Stimulated activated CD4-positive, alpha-beta T cell treated with anti-CD3 and anti-CD28 coated beads, Interleukin-2, amount 100 ng/mL, for 4 hours (primary cell): ENCODE data around the gene CDC20B.
A peak's percentile ranks its signal among the peaks of the same experiment; 100 is the strongest.

Source experiments
- DNase-seq: peaks from one replicate; pipeline ENCODE4 v3.0.0-alpha.2; 2020; ENCODE audit warnings: low read depth

The CDC20B gene

GRCh38 chr5:55172937-55173686 is at the start of gene CDC20B:
Gene CDC20B (minus strand): TSS chr5:55173177. CDS start chr5:55173000, 177 bp downstream.
- peak; percentile 69 for DNase-seq

GRCh38 chr5:55222092-55222984 is 49.4 kb upstream of the CDC20B start:
- DNase-seq: no peak

GRCh38 chr5:55220433-55221185 is 47.6 kb upstream of the CDC20B start:
- no peak for DNase-seq

GRCh38 chr5:55219770-55220169 is 46.8 kb upstream of the CDC20B start:
- no peak for DNase-seq

GRCh38 chr5:55218967-55219366 is 46.0 kb upstream of the CDC20B start:
- DNase-seq: no peak

GRCh38 chr5:55211184-55211874 is 38.4 kb upstream of the CDC20B start:
- no peak for DNase-seq

- no peak for DNase-seq
Measured at GRCh38 chr5:55205001-55205400, 32.0 kb upstream of the CDC20B start.

GRCh38 chr5:55191165-55191564 is 18.2 kb upstream of the CDC20B start:
- DNase-seq: no peak

GRCh38 chr5:55188656-55189540 is 15.9 kb upstream of the CDC20B start:
- DNase-seq: no peak

- no peak for DNase-seq
Measured at GRCh38 chr5:55187370-55187769, 14.4 kb upstream of the CDC20B start.

GRCh38 chr5:55180016-55180415 is 7.0 kb upstream of the CDC20B start:
- no peak for DNase-seq

- no peak for DNase-seq
Measured at GRCh38 chr5:55177078-55177477, 4.1 kb upstream of the CDC20B start.

- DNase-seq: no peak
Measured at GRCh38 chr5:55176176-55176818, 3.3 kb upstream of the CDC20B start.

- no peak for DNase-seq
Measured at GRCh38 chr5:55175781-55176175, 2.8 kb upstream of the CDC20B start.

- DNase-seq: no peak
Measured at GRCh38 chr5:55173687-55174230, 782 bp upstream of the CDC20B start.

- peak; percentile 45 for DNase-seq
Measured at GRCh38 chr5:55172051-55172899, 702 bp downstream of the CDC20B start.

GRCh38 chr5:55171471-55171870 is 1.5 kb downstream of the CDC20B start:
- no peak for DNase-seq

- no peak for DNase-seq
Measured at GRCh38 chr5:55162666-55163065, 10.3 kb downstream of the CDC20B start.
